Keratinocyte (primary cell): ENCODE results near the gene NFIC. TPM values are rescaled to one million over a fixed set of nuclear protein-coding genes. Genes with fewer than 3 reads are reported as not detected.

Experiments used
- DNase-seq: peaks from one replicate; pipeline ENCODE4 v3.0.0-alpha.2; 2011; ENCODE audit warnings: low read depth, missing footprints, low spot score
- FAIRE-seq: peaks from 2 replicates; lab custom pipeline; 2011; peaks lifted over from hg19 to GRCh38; lab: Jason Lieb, UNC
- H2AFZ ChIP-seq: 2 replicates; pipeline ENCODE4 v1.6.0; 2012; ENCODE audit warnings: low read length, control low read depth, inconsistent platforms; ENCODE audit not compliant: control insufficient read depth
- H3K27ac ChIP-seq: 2 replicates; pipeline ENCODE4 v1.5.1; 2011; ENCODE audit warnings: low read length; ENCODE audit not compliant: control insufficient read depth, insufficient read depth
- H3K27me3 ChIP-seq: 3 replicates; pipeline ENCODE4 v1.6.0; 2011; ENCODE audit warnings: low read length; ENCODE audit not compliant: control insufficient read depth, insufficient read depth; ENCODE audit errors: extremely low read depth
- H3K36me3 ChIP-seq, 2 experiments: 2 replicates in 1 of 2; 3 replicates in 1 of 2; pipeline ENCODE4 v1.5.1; 2011; ENCODE audit warnings: low read length in 2 of 2, mild to moderate bottlenecking in 1 of 2; ENCODE audit not compliant: control insufficient read depth in 2 of 2, insufficient read depth in 2 of 2; ENCODE audit errors: extremely low read depth in 1 of 2
- H3K4me1 ChIP-seq: 3 replicates; pipeline ENCODE4 v1.5.1; 2011; ENCODE audit warnings: low read length; ENCODE audit not compliant: control insufficient read depth, insufficient read depth; ENCODE audit errors: extremely low read depth
- H3K4me2 ChIP-seq: 3 replicates; pipeline ENCODE4 v1.6.0; 2011; ENCODE audit warnings: low read depth, low read length; ENCODE audit not compliant: control insufficient read depth, insufficient read depth; ENCODE audit errors: extremely low read depth
- H3K4me3 ChIP-seq, 3 experiments: fragments of 200-600 bp in 1 of 3; sonication (generic) in 1 of 3; 2 replicates in 2 of 3; 3 replicates in 1 of 3; pipeline ENCODE4 v1.5.1; 2011 to 2016; ENCODE audit warnings: low read length in 3 of 3, mild to moderate bottlenecking in 3 of 3, control low read depth in 2 of 3, inconsistent platforms in 1 of 3, low read depth in 1 of 3, mixed read lengths in 1 of 3, mixed run types in 1 of 3, moderate library complexity in 1 of 3; ENCODE audit not compliant: control insufficient read depth in 2 of 3, insufficient read depth in 2 of 3; ENCODE audit errors: extremely low read depth in 1 of 3
- H3K79me2 ChIP-seq: 2 replicates; pipeline ENCODE4 v1.6.0; 2012; ENCODE audit warnings: low read length; ENCODE audit not compliant: control insufficient read depth, insufficient read depth
- H3K9ac ChIP-seq: 3 replicates; pipeline ENCODE4 v1.6.0; 2011; ENCODE audit warnings: low read length; ENCODE audit not compliant: control insufficient read depth, insufficient read depth; ENCODE audit errors: extremely low read depth
- H3K9me1 ChIP-seq: 3 replicates; pipeline ENCODE4 v1.6.0; 2011; ENCODE audit warnings: low read length; ENCODE audit not compliant: control insufficient read depth, insufficient read depth; ENCODE audit errors: extremely low read depth
- H3K9me3 ChIP-seq: 2 replicates; pipeline ENCODE4 v1.5.1; 2012; ENCODE audit warnings: low read depth, low read length; ENCODE audit not compliant: control insufficient read depth
- H4K20me1 ChIP-seq: 3 replicates; pipeline ENCODE4 v1.6.0; 2011; ENCODE audit warnings: low read length; ENCODE audit not compliant: control insufficient read depth, insufficient read depth; ENCODE audit errors: extremely low read depth
- CTCF ChIP-seq, 3 experiments: IDR thresholded peaks in 1 of 3; conservative IDR thresholded peaks in 1 of 3; optimal IDR thresholded peaks in 1 of 3; 2 replicates in 2 of 3; 3 replicates in 1 of 3; pipeline versions ENCODE3 to v1.5.1; 2011; ENCODE audit warnings: low read length in 3 of 3, mild to moderate bottlenecking in 3 of 3, moderate library complexity in 2 of 3, control low read depth in 1 of 3, inconsistent platforms in 1 of 3; ENCODE audit not compliant: insufficient read depth in 2 of 3; ENCODE audit errors: extremely low read depth in 1 of 3
- EZH2 ChIP-seq: IDR thresholded peaks from one replicate; pipeline ENCODE4 v1.6.1; 2012; ENCODE audit warnings: inconsistent platforms, mild to moderate bottlenecking, low read length, moderate library complexity
- dilution Hi-C: fragments of 300-500 bp; cut with MboI; formaldehyde crosslinking; loops from one replicate; pipeline ENCODE4 v1.7.0; 2020; ENCODE audit warnings: low sequenced_read_pairs; ENCODE audit not compliant: extremely low pct_ligation_motif_present
- polyA plus RNA-seq, 5 experiments: library from polyadenylated mRNA; depleted of rRNA in 3 of 5; stranded (reverse) in 3 of 5; stranded (forward) in 1 of 5; unstranded in 1 of 5; fragments of >200 nt; gene quantifications; 1 replicate in 1 of 5; 2 replicates in 3 of 5; 3 replicates in 1 of 5; pipeline versions ENCODE4 v1.2.1 to v1.2.3, GENCODE V29; 2011 to 2012; ENCODE audit warnings: missing spikeins in 2 of 5, low read depth in 1 of 5, low replicate concordance in 1 of 5

NFIC gene
- polyA plus RNA-seq, 1 donor (not counting 4 experiments of a cell fraction or from before 2014, with no cell fraction given): 2.4 TPM

GRCh38 chr19:3407556-3408516 is 41.5 kb downstream of the NFIC start:
- H3K9me3 ChIP-seq: no peaks in the 10 kb centered on the region
- H3K9ac ChIP-seq: no peak overlapping the region
- no peaks in the 10 kb centered on the region for H3K9me1 ChIP-seq
- no peaks in the 10 kb centered on the region for H3K27me3 ChIP-seq
- H4K20me1 ChIP-seq: peaks cover 2% of the 10 kb centered on the region
- no peak overlapping the region for H3K4me2 ChIP-seq
- dilution Hi-C loops: no loop called here
- no peak overlapping the region for H2AFZ ChIP-seq
- DNase-seq: no peak
- H3K36me3 ChIP-seq: peaks cover 7 to 11% of the 10 kb centered on the region in 2 experiments
- no peak overlapping the region for H3K27ac ChIP-seq
- H3K79me2 ChIP-seq: peaks cover 48% of the 10 kb centered on the region
- peaks cover 16% of the 10 kb centered on the region for H3K4me1 ChIP-seq
- no peak for FAIRE-seq
- H3K4me3 ChIP-seq: no peak overlapping the region
- no peak for TF ChIP-seq EZH2
- TF ChIP-seq CTCF (optimal IDR thresholded peaks at IDR 0.05 in 1 of 3, IDR thresholded peaks at IDR 0.05 in 1 of 3, conservative IDR thresholded peaks at IDR 0.05 in 1 of 3; ENCODE audit: extremely low read depth in 1 of 3, insufficient read depth in 2 of 3, low read length in 3 of 3): no peak

GRCh38 chr19:3408996-3409345 is 42.6 kb downstream of the NFIC start:
- Histone ChIP-seq H4K20me1 (peaks cover 2% of the 10 kb centered on the region), H3K4me2 (no peak overlapping the region), H3K4me1 (peaks cover 9% of the 10 kb centered on the region), H3K27me3 (no peaks in the 10 kb centered on the region), H3K36me3 (peaks cover 7 to 12% of the 10 kb centered on the region in 2 experiments), H3K4me3 (no peak overlapping the region), H3K27ac (no peak overlapping the region), H3K79me2 (peaks cover 45% of the 10 kb centered on the region), H3K9me3 (no peaks in the 10 kb centered on the region), H2AFZ (no peak overlapping the region), H3K9me1 (no peaks in the 10 kb centered on the region), H3K9ac (no peak overlapping the region)
- no peak for TF ChIP-seq CTCF (optimal IDR thresholded peaks at IDR 0.05 in 1 of 3, IDR thresholded peaks at IDR 0.05 in 1 of 3, conservative IDR thresholded peaks at IDR 0.05 in 1 of 3; ENCODE audit: extremely low read depth in 1 of 3, insufficient read depth in 2 of 3, low read length in 3 of 3)
- no peak for TF ChIP-seq EZH2
- dilution Hi-C loops: no loop called here
- DNase-seq (no peak), FAIRE-seq (no peak)
